HEK293T (cell line): ENCODE data around the gene KSR2.
"Not testable (repeated sequence)": the region's sequence is repeated elsewhere in the genome, so short reads cannot be mapped to it uniquely, and the experiment has no call there.

Experiments used
- CTCF ChIA-PET: fragments of 350-600 bp; formaldehyde crosslinking; extraction: SDS; loops from one replicate; lab custom pipeline; 2021; ENCODE audit warnings: antibody characterized with exemption, inconsistent platforms; lab: Yijun Ruan, JAX
- POLR2A ChIA-PET: fragments of 350-600 bp; formaldehyde crosslinking; extraction: SDS; loops from one replicate; lab custom pipeline; 2020; ENCODE audit warnings: antibody characterized with exemption, inconsistent platforms; lab: Yijun Ruan, JAX
- DNase-seq: peaks from one replicate; pipeline ENCODE4 v3.0.0; 2012; ENCODE audit warnings: mixed read lengths; ENCODE audit errors: extremely low spot score
- ARNT ChIP-seq: fragments of 450-650 bp; IDR thresholded peaks from 2 replicates; pipeline ENCODE4 v1.6.1; 2017; ENCODE audit warnings: mild to moderate bottlenecking
- BHLHE40 ChIP-seq: fragments of 450-650 bp; IDR thresholded peaks from 2 replicates; pipeline ENCODE4 v1.6.1; 2016; ENCODE audit warnings: mild to moderate bottlenecking, moderate library complexity, borderline replicate concordance
- CTBP1 ChIP-seq: fragments of 450-650 bp; IDR thresholded peaks from 2 replicates; pipeline ENCODE4 v1.6.1; 2016; ENCODE audit warnings: borderline replicate concordance
- ELF4 ChIP-seq: fragments of 450-650 bp; IDR thresholded peaks from 2 replicates; pipeline ENCODE4 v1.6.1; 2017; ENCODE audit warnings: antibody characterized with exemption
- FOXA1 ChIP-seq: fragments of 450-650 bp; IDR thresholded peaks from 2 replicates; pipeline ENCODE4 v1.6.1; 2016; ENCODE audit warnings: mild to moderate bottlenecking
- FOXK2 ChIP-seq: fragments of 450-650 bp; IDR thresholded peaks from 2 replicates; pipeline ENCODE4 v1.6.1; 2016; ENCODE audit warnings: mild to moderate bottlenecking
- FOXM1 ChIP-seq: fragments of 450-650 bp; IDR thresholded peaks from 2 replicates; pipeline ENCODE4 v1.6.1; 2017; ENCODE audit warnings: mild to moderate bottlenecking, borderline replicate concordance
- HDGF ChIP-seq: fragments of 450-650 bp; IDR thresholded peaks from 2 replicates; pipeline ENCODE4 v1.6.1; 2017; ENCODE audit warnings: antibody characterized with exemption, borderline replicate concordance
- L3MBTL2 ChIP-seq: fragments of 450-650 bp; conservative IDR thresholded peaks from 2 replicates; pipeline ENCODE4 v1.6.1; 2016; ENCODE audit warnings: mild to moderate bottlenecking
- LEF1 ChIP-seq: fragments of 450-650 bp; IDR thresholded peaks from 2 replicates; pipeline ENCODE4 v1.6.1; 2017; ENCODE audit warnings: mild to moderate bottlenecking, borderline replicate concordance
- NFRKB ChIP-seq: fragments of 450-650 bp; IDR thresholded peaks from 2 replicates; pipeline ENCODE4 v1.6.1; 2016; ENCODE audit warnings: mild to moderate bottlenecking, moderate library complexity
- PKNOX1 ChIP-seq: fragments of 450-650 bp; IDR thresholded peaks from 2 replicates; pipeline ENCODE4 v1.6.1; 2016
- SP1 ChIP-seq: fragments of 450-650 bp; IDR thresholded peaks from 2 replicates; pipeline ENCODE4 v1.6.1; 2017
- SUZ12 ChIP-seq: fragments of 450-650 bp; IDR thresholded peaks from 2 replicates; pipeline ENCODE4 v1.6.1; 2016; ENCODE audit warnings: mild to moderate bottlenecking
- TARDBP ChIP-seq: fragments of 450-650 bp; IDR thresholded peaks from 2 replicates; pipeline ENCODE4 v1.6.1; 2016
- ZNF384 ChIP-seq: fragments of 450-650 bp; IDR thresholded peaks from 2 replicates; pipeline ENCODE4 v1.6.1; 2016

The KSR2 gene

GRCh38 chr12:117761528-117762100 is 207.2 kb downstream of the KSR2 start:
- CTCF ChIA-PET = no interaction called here
- POLR2A ChIA-PET = no interaction called here
- TF ChIP-seq ARNT = no peak
- TF ChIP-seq SUZ12 = no peak
- TF ChIP-seq LEF1 = no peak
- TF ChIP-seq ZNF384 = no peak
- TF ChIP-seq SP1 = no peak
- TF ChIP-seq TARDBP = no peak
- TF ChIP-seq HDGF = no peak
- no peak for TF ChIP-seq NFRKB
- no peak for TF ChIP-seq CTBP1
- TF ChIP-seq FOXM1 = no peak
- TF ChIP-seq FOXA1 = no peak
- TF ChIP-seq L3MBTL2 = no peak
- no peak for TF ChIP-seq PKNOX1
- TF ChIP-seq BHLHE40 = no peak
- no peak for TF ChIP-seq ELF4
- TF ChIP-seq FOXK2 = no peak
- no peak for DNase-seq

- POLR2A ChIA-PET = no interaction called here
- CTCF ChIA-PET = no interaction called here
- no peak for DNase-seq
- TF ChIP-seq ARNT (no peak), CTBP1 (no peak), FOXK2 (no peak), TARDBP (no peak), L3MBTL2 (no peak), PKNOX1 (no peak)
These were observed 207.8 kb downstream of the KSR2 start for GRCh38 chr12:117760990-117761389.

GRCh38 chr12:117750657-117751056 is 218.1 kb downstream of the KSR2 start:
- DNase-seq = no peak
- POLR2A ChIA-PET = no interaction called here
- no peak for TF ChIP-seq SP1
- TF ChIP-seq FOXA1 = no peak
- no peak for TF ChIP-seq HDGF
- TF ChIP-seq ELF4 = no peak
- TF ChIP-seq L3MBTL2 = no peak
- TF ChIP-seq LEF1 = no peak
- TF ChIP-seq SUZ12 = no peak
- TF ChIP-seq FOXK2 = no peak
- TF ChIP-seq ZNF384 = no peak
- CTCF ChIA-PET = no interaction called here

GRCh38 chr12:117749431-117749830 is 219.4 kb downstream of the KSR2 start:
- TF ChIP-seq TARDBP = no peak
- TF ChIP-seq SUZ12 = no peak
- no peak for TF ChIP-seq HDGF
- no peak for TF ChIP-seq SP1
- TF ChIP-seq PKNOX1 = no peak
- no peak for TF ChIP-seq LEF1
- no peak for TF ChIP-seq CTBP1
- TF ChIP-seq FOXM1 = no peak
- CTCF ChIA-PET = no interaction called here
- POLR2A ChIA-PET = no interaction called here
- DNase-seq = no peak

GRCh38 chr12:117746358-117746757 is 222.4 kb downstream of the KSR2 start:
- POLR2A ChIA-PET, DNase-seq, CTCF ChIA-PET: not testable (repeated sequence)

GRCh38 chr12:117744418-117744817 is 224.4 kb downstream of the KSR2 start:
- TF ChIP-seq PKNOX1 (peak; percentile 87), NFRKB (no peak)
- ChIA-PET CTCF (no interaction called here), POLR2A (no interaction called here)
- no peak for DNase-seq

- POLR2A ChIA-PET = no interaction called here
- TF ChIP-seq CTBP1 = no peak
- TF ChIP-seq TARDBP = no peak
- no peak for TF ChIP-seq HDGF
- no peak for TF ChIP-seq L3MBTL2
- no peak for TF ChIP-seq SP1
- TF ChIP-seq LEF1 = no peak
- TF ChIP-seq ELF4 = no peak
- TF ChIP-seq SUZ12 = no peak
- TF ChIP-seq BHLHE40 = no peak
- no peak for TF ChIP-seq NFRKB
- TF ChIP-seq FOXK2 = no peak
- TF ChIP-seq PKNOX1 = no peak
- TF ChIP-seq ARNT = no peak
- no peak for TF ChIP-seq FOXA1
- no peak for TF ChIP-seq ZNF384
- TF ChIP-seq FOXM1 = no peak
- no peak for DNase-seq
- CTCF ChIA-PET = no interaction called here
These were observed 225.0 kb downstream of the KSR2 start for GRCh38 chr12:117743761-117744160.
